Sciatic nerve (tissue), 2 donors: ENCODE measurements around the gene FNDC3A. TPM values are rescaled to one million over a fixed set of nuclear protein-coding genes. Genes with fewer than 3 reads are reported as not detected.
"Not testable (repeated sequence)": the region's sequence is repeated elsewhere in the genome, so short reads cannot be mapped to it uniquely, and the experiment has no call there.

Source experiments
- ATAC-seq: fragments of 200-7000 bp; cut with Tn5 transposase; one replicate; pipeline ENCODE4 v1.9.1; 2020; ENCODE audit warnings: mild to moderate bottlenecking, moderate library complexity
- DNase-seq: peaks from one replicate; pipeline ENCODE4 v3.0.0-alpha.2; 2020; ENCODE audit warnings: low spot score
- intact Hi-C: fragments of 100-400 bp; cut with DNase I; formaldehyde crosslinking; loops from one replicate; pipeline ENCODE4 v1.14.2; 2022
- total RNA-seq: library from RNA; stranded (reverse); fragmentation: NEBNext Ultra II Directional; extraction: Animal tissue kit (Norgen Biotek cat#: 25700); gene quantifications from one replicate; pipeline ENCODE4 v1.2.1, GENCODE V29; 2021
- donor health status: DM: no; HTN: no; CAD: no.
- donor health status: DM: no; HTN: no; CAD: no.

Gene FNDC3A
- total RNA-seq, 1 donor from 2014 or later = 60.0 TPM

GRCh38 chr13:49022472-49023144 lies 46.9 kb downstream of the FNDC3A start:
- DNase-seq = no peak
- no peak for ATAC-seq
- intact Hi-C loops = no loop called here

- no peak for DNase-seq
- no peak for ATAC-seq
- intact Hi-C loops = no loop called here
Observed at GRCh38 chr13:49023431-49023830, 47.7 kb downstream of the FNDC3A start.

- DNase-seq = no peak
- ATAC-seq = no peak
- intact Hi-C loops = no loop called here
Observed at GRCh38 chr13:49026851-49027250, 51.1 kb downstream of the FNDC3A start.

- intact Hi-C loops = no loop called here
- DNase-seq (no peak), ATAC-seq (no peak)
Observed at GRCh38 chr13:49029570-49029969, 53.9 kb downstream of the FNDC3A start.

GRCh38 chr13:49030213-49030612 lies 54.5 kb downstream of the FNDC3A start:
- intact Hi-C loops = no loop called here
- ATAC-seq (no peak), DNase-seq (no peak)

GRCh38 chr13:49040872-49041271 lies 65.2 kb downstream of the FNDC3A start:
- ATAC-seq (no peak), DNase-seq (no peak)
- intact Hi-C loops = no loop called here

- intact Hi-C loops = no loop called here
- DNase-seq (no peak), ATAC-seq (no peak)
Observed at GRCh38 chr13:49042476-49042875, 66.8 kb downstream of the FNDC3A start.

- DNase-seq (no peak), ATAC-seq (no peak)
- intact Hi-C loops = no loop called here
Observed at GRCh38 chr13:49044008-49044407, 68.3 kb downstream of the FNDC3A start.

- no peak for DNase-seq
- ATAC-seq = no peak
- intact Hi-C loops = no loop called here
Observed at GRCh38 chr13:49044836-49045235, 69.1 kb downstream of the FNDC3A start.

GRCh38 chr13:49046002-49046401 lies 70.3 kb downstream of the FNDC3A start:
- intact Hi-C loops = no loop called here
- ATAC-seq (no peak), DNase-seq (no peak)

GRCh38 chr13:49046519-49046918 lies 70.8 kb downstream of the FNDC3A start:
- intact Hi-C loops = no loop called here
- ATAC-seq (no peak), DNase-seq (no peak)

GRCh38 chr13:49052813-49053212 lies 77.1 kb downstream of the FNDC3A start:
- DNase-seq (no peak), ATAC-seq (no peak)
- intact Hi-C loops = no loop called here

- DNase-seq = no peak
- no peak for ATAC-seq
- intact Hi-C loops = no loop called here
Observed at GRCh38 chr13:49053215-49053614, 77.5 kb downstream of the FNDC3A start.

GRCh38 chr13:49053906-49054305 lies 78.2 kb downstream of the FNDC3A start:
- ATAC-seq = no peak
- intact Hi-C loops = no loop called here
- DNase-seq = no peak

- intact Hi-C loops = no loop called here
- no peak for ATAC-seq
- no peak for DNase-seq
Observed at GRCh38 chr13:49055021-49055420, 79.3 kb downstream of the FNDC3A start.

- no peak for ATAC-seq
- intact Hi-C loops = no loop called here
- no peak for DNase-seq
Observed at GRCh38 chr13:49057176-49057575, 81.5 kb downstream of the FNDC3A start.

- DNase-seq = no peak
- intact Hi-C loops = no loop called here
- ATAC-seq = no peak
Observed at GRCh38 chr13:49058761-49059160, 83.0 kb downstream of the FNDC3A start.

GRCh38 chr13:49060678-49061387 lies 85.1 kb downstream of the FNDC3A start:
- ATAC-seq = no peak
- intact Hi-C loops = no loop called here
- no peak for DNase-seq

- DNase-seq, ATAC-seq, intact Hi-C loops: not testable (repeated sequence)
Observed at GRCh38 chr13:49061388-49061752, 85.7 kb downstream of the FNDC3A start.

GRCh38 chr13:49062297-49062896 lies 86.7 kb downstream of the FNDC3A start:
- intact Hi-C loops = no loop called here
- ATAC-seq = no peak
- no peak for DNase-seq
